ENCODE data around the gene NCLN. TPM values are rescaled to one million over a fixed set of nuclear protein-coding genes. Genes with fewer than 3 reads are reported as not detected.
"Not testable (repeated sequence)": the region's sequence is repeated elsewhere in the genome, so short reads cannot be mapped to it uniquely, and the experiment has no call there.

The NCLN gene
- total RNA-seq, 1 donor, result 52.7 TPM

DNA sequence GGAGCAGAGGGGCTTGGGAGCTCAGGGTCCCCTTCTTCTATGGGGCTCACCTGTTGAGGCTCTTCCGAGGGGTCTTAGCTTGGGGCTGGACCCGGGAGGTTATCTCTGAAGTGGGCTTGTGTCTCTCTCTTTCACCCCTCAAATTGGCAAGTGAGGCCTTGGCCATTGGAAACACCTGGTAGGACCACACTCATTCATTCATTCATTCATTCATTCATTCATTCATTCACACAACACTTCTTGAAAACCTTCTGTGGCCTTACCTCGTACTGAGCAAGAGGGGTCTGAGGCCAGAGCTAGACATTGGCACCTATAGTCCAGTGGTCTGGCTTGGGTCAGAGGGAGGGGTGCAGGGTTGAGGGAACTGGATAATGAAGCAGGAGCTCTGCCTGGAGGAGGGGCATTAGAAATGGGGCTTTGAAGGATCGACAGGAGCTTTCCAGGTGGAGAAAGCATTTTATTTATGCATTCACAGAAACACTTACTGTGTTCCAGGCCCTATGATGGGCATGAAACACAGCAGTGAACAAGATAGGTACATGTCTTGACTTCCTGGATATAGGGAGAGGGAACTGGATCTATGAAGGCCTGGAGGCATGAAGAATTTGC lies 44.3 kb downstream of the NCLN start:
- H3K4me3 ChIP-seq (ENCODE audit: low read depth, low read length), result no peak overlapping the region
- DNase-seq (ENCODE audit: low read depth), result no peak
- TF ChIP-seq, protein P1, sequence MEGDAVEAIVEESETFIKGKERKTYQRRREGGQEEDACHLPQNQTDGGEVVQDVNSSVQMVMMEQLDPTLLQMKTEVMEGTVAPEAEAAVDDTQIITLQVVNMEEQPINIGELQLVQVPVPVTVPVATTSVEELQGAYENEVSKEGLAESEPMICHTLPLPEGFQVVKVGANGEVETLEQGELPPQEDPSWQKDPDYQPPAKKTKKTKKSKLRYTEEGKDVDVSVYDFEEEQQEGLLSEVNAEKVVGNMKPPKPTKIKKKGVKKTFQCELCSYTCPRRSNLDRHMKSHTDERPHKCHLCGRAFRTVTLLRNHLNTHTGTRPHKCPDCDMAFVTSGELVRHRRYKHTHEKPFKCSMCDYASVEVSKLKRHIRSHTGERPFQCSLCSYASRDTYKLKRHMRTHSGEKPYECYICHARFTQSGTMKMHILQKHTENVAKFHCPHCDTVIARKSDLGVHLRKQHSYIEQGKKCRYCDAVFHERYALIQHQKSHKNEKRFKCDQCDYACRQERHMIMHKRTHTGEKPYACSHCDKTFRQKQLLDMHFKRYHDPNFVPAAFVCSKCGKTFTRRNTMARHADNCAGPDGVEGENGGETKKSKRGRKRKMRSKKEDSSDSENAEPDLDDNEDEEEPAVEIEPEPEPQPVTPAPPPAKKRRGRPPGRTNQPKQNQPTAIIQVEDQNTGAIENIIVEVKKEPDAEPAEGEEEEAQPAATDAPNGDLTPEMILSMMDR (IDR thresholded peaks at IDR 0.05; ENCODE audit: insufficient read depth, low read depth, low read length), result no peak

DNA sequence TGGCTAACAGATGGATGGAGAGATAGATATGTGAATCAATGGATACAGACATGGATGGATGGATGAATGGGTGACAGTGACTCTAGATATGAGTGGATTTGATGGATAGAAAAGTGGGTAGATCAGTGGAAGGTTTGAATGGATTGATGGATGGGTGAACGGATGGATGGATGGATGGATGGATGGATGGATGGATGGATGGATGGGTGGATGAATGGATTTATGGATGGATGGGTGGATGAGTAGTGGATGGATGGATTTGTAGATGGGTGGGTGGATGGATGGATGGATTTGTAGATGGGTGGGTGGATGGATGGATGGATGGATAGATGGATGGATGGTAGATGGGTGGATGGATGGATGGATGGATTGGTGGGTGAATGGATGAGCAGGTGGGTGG lies 45.6 kb downstream of the NCLN start:
- DNase-seq (ENCODE audit: low read depth), result no peak
- TF ChIP-seq, protein P1 (IDR thresholded peaks at IDR 0.05; ENCODE audit: insufficient read depth, low read depth, low read length), result no peak
- no peak overlapping the region for H3K4me3 ChIP-seq (ENCODE audit: low read depth, low read length)

DNA sequence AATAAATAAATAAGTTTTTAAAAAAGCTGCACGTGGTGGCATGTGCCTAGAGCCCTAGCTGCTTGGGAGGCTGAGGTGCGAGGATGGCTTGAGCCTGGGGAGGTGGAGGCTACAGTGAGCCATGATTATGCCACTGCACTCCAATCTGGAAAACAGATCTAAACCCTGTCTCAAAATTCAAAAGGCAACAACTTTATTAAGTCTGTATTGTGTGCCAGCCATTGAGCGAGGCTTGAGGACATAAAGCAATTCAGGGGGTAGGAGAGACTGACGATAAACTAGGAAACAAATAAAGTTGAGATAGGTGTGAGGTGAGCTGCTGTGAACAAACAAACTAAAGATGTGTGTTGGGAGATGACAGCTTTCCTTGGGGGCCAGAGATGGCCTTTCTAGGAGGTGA lies 47.4 kb downstream of the NCLN start:
- H3K4me3 ChIP-seq (ENCODE audit: low read depth, low read length), result no peak overlapping the region
- TF ChIP-seq, protein P1 (IDR thresholded peaks at IDR 0.05; ENCODE audit: insufficient read depth, low read depth, low read length), result no peak
- DNase-seq (ENCODE audit: low read depth), result no peak

DNA sequence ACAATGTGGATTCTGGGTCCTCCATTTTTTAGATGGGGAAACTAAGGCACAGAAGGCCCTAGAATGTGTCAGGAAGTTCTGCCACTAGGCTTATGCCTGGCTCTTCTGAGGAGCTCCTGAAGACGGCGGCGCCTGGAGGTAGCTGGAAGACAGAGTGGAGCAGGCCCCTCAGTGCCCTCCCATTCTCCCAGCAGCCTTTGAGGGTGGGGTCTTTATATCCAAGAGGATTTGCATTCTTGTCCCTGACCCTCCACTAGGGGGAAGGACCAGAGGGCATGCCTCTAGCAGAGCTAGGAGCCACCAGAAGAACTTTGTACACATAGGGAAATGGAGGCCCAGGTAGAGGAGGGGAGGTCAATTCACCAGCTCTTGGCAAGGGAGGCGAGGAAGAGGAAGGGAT lies 48.1 kb downstream of the NCLN start:
- no peak for DNase-seq (ENCODE audit: low read depth)
- TF ChIP-seq, protein P1 (IDR thresholded peaks at IDR 0.05; ENCODE audit: insufficient read depth, low read depth, low read length), result no peak
- H3K4me3 ChIP-seq (ENCODE audit: low read depth, low read length), result no peak overlapping the region

DNA sequence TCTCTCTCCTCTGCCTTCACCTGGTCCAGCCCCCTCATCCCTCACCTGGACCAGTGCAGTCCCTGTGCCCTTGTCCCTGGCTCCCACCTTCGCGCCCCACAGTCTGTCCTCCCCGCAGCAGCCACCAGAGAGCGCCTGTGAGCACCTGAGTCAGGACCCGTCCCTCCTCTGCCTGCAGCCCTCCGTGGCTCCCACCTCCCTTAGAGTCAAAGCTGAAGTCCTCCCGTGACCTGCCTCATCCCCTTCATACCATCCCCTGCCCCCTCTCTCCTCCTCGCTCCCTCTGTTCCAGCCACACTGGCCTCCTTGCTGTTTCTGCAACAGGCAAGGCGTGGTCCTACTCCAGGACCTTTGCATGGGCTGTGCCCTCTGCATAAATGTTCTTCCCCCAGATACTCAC lies 49.1 kb downstream of the NCLN start:
- DNase-seq (ENCODE audit: low read depth), result no peak
- TF ChIP-seq, protein P1 (IDR thresholded peaks at IDR 0.05; ENCODE audit: insufficient read depth, low read depth, low read length), result peak; percentile 35
- H3K4me3 ChIP-seq (ENCODE audit: low read depth, low read length), result no peak overlapping the region

DNA sequence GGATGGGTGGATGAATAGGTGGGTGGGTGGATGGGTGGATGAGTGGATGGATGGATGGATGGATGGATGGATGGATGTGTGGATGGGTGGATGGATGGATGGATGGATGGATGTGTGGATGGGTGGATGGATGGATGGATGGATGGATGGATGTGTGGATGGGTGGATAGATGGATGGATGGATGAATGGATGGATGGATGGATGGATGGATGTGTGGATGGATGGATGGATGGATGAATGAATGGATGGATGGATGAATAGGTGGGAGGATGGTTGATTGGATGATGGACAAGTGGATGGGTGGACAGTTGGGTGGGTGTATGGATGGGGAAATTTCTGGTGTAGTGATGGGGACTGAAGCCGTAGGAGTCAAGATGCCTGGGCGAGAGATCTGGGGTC lies 49.9 kb downstream of the NCLN start:
- DNase-seq (ENCODE audit: low read depth); H3K4me3 ChIP-seq (ENCODE audit: low read depth, low read length): not testable (repeated sequence)

DNA sequence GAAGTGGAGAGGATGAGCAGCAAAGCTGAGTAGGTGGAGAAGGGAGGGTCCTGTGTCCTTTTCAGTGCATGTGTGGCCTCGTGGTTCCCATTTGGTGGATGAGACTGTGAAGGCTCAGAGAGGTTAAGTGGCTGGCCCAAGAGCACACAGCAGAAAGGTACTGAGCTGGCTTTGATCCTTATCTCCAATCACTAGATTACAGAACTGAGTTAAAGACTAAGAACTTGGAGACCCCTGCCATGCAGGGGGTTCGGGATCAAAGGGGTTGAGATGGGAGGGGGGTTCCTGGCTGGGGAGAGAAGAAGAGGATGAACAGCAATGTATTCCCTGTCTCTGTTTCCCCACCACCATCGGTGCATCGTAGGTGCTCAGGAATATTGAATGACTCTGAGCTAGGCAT lies 50.5 kb downstream of the NCLN start:
- no peak overlapping the region for H3K4me3 ChIP-seq (ENCODE audit: low read depth, low read length)
- DNase-seq (ENCODE audit: low read depth), result no peak
- TF ChIP-seq, protein P1 (IDR thresholded peaks at IDR 0.05; ENCODE audit: insufficient read depth, low read depth, low read length), result no peak
